GM12878 (cell line): ENCODE measurements around the gene MTRR. TPM values are rescaled to one million over a fixed set of nuclear protein-coding genes. Genes with fewer than 3 reads are reported as not detected.

Source experiments
- GABPA ChIP-seq: IDR thresholded peaks from 2 replicates; pipeline ENCODE4 v1.6.1; 2014; ENCODE audit warnings: antibody characterized with exemption, low read depth, mild to moderate bottlenecking, inconsistent platforms
- IKZF2 ChIP-seq, 2 experiments: fragments of 450-650 bp; IDR thresholded peaks; 2 replicates each; pipeline ENCODE4 v1.6.1; 2017; ENCODE audit warnings: mild to moderate bottlenecking in 2 of 2, moderate library complexity in 2 of 2
- MAX ChIP-seq: IDR thresholded peaks from 2 replicates; pipeline ENCODE4 v1.6.1; 2012; ENCODE audit warnings: low read depth, low read length, improper control_type of control experiment
- MTA2 ChIP-seq: fragments of 450-650 bp; IDR thresholded peaks from 2 replicates; pipeline ENCODE4 v1.6.1; 2016; ENCODE audit warnings: low read depth, mild to moderate bottlenecking, moderate library complexity
- MXI1 ChIP-seq: fragments of 150-350 bp; IDR thresholded peaks from 2 replicates; pipeline ENCODE4 v1.6.1; 2011; ENCODE audit warnings: low read depth, mild to moderate bottlenecking, inconsistent platforms, low read length, improper control_type of control experiment
- NBN ChIP-seq: fragments of 450-650 bp; IDR thresholded peaks from 2 replicates; pipeline ENCODE4 v1.6.1; 2016
- PAX8 ChIP-seq: fragments of 450-650 bp; IDR thresholded peaks from 2 replicates; pipeline ENCODE4 v1.6.1; 2017; ENCODE audit warnings: mild to moderate bottlenecking, moderate library complexity
- SKIL ChIP-seq: fragments of 450-650 bp; IDR thresholded peaks from 2 replicates; pipeline ENCODE4 v1.6.1; 2017; ENCODE audit warnings: mild to moderate bottlenecking, low read depth, inconsistent platforms; ENCODE audit not compliant: poor library complexity, severe bottlenecking
- SMAD5 ChIP-seq: IDR thresholded peaks from 2 replicates; pipeline ENCODE4 v1.6.1; 2016; ENCODE audit warnings: antibody characterized with exemption, low read depth
- STAT3 ChIP-seq: IDR thresholded peaks from 2 replicates; pipeline ENCODE4 v1.6.1; 2011; ENCODE audit warnings: low read depth, low read length, improper control_type of control experiment
- ZNF207 ChIP-seq: fragments of 450-650 bp; IDR thresholded peaks from 2 replicates; pipeline ENCODE4 v1.6.1; 2014; ENCODE audit warnings: antibody characterized with exemption, mild to moderate bottlenecking, borderline replicate concordance
- ZNF24 ChIP-seq: fragments of 450-650 bp; IDR thresholded peaks from 2 replicates; pipeline ENCODE4 v1.6.1; 2017; ENCODE audit warnings: antibody characterized with exemption, mild to moderate bottlenecking
- ZNF687 ChIP-seq: fragments of 450-650 bp; IDR thresholded peaks from 2 replicates; pipeline ENCODE4 v1.6.1; 2017; ENCODE audit warnings: mild to moderate bottlenecking, moderate library complexity
- polyA plus RNA-seq, 11 experiments: library from polyadenylated mRNA; depleted of rRNA in 4 of 11; unstranded in 6 of 11; stranded (reverse) in 5 of 11; fragments of >200 nt; fragmentation: Nextera tagmentation in 4 of 11; fragmentation: Illumina TruSeq in 1 of 11; extraction: Ambion mirVana in 4 of 11; extraction: Trizol in 1 of 11; gene quantifications; 1 replicate in 1 of 11; 2 replicates in 10 of 11; pipeline versions ENCODE4 v1.2.1 to v1.2.3, GENCODE V29; 2011 to 2016; ENCODE audit warnings: inconsistent platforms in 2 of 11, missing spikeins in 2 of 11, low read depth in 1 of 11
- total RNA-seq, 4 experiments: library from RNA; depleted of rRNA in 3 of 4; stranded (reverse); fragments of >200 nt in 3 of 4; fragmentation: Illumina TruSeq in 1 of 4; extraction: Trizol in 1 of 4; gene quantifications; 2 replicates each; pipeline versions ENCODE4 v1.2.1 to v1.2.3, GENCODE V29; 2013 to 2021

MTRR gene
- total and polyA plus RNA-seq, 10 of the 15 experiments (the other 5 are each of a cell fraction or from before 2014, with no cell fraction given) = 13.8 to 76.9 (median 38.0) TPM

- TF ChIP-seq ZNF687 (peak; percentile 47; the same call in 1 of the 2 replicates), GABPA (no peak), STAT3 (0 out of 2 replicates have a peak, but pooled peaks have one; percentile 37), MAX (no peak), ZNF207 (no peak), PAX8 (0 out of 2 replicates have a peak, but pooled peaks have one; percentile 68), NBN (0 out of 2 replicates have a peak, but pooled peaks have one; percentile 53), ZNF24 (0 out of 2 replicates have a peak, but pooled peaks have one; percentile 31), MTA2 (peak; percentile 50; the same call in 1 of the 2 replicates), SMAD5 (no peak), MXI1 (0 out of 2 replicates have a peak, but pooled peaks have one; percentile 14), SKIL (peak; percentile 76), IKZF2 (IDR thresholded peaks at IDR 0.05) (no peak)
Observed at GRCh38 chr5:7910738-7911428, 41.9 kb downstream of the MTRR start (continued).
